Spinal cord (tissue), 4 donors: ENCODE results near the gene GUCD1. TPM values are rescaled to one million over a fixed set of nuclear protein-coding genes. Genes with fewer than 3 reads are reported as not detected.

Source experiments
- polyA plus RNA-seq, 2 donors: library from polyadenylated mRNA; unstranded; fragments of 120-200 nt; gene quantifications; one replicate each; pipeline ENCODE4 v1.2.1, GENCODE V29; 2013; ENCODE audit not compliant: insufficient read length in 2 of 2
- total RNA-seq, 2 donors: library from RNA; depleted of rRNA in 1 of 2; stranded (reverse); fragments of 120-200 nt in 1 of 2; fragments of >200 nt in 1 of 2; gene quantifications; one replicate each; pipeline versions ENCODE4 v1.2.3 to v1.2.4, GENCODE V29; 2013 to 2014

The GUCD1 gene
- total and polyA plus RNA-seq, 4 donors = 51.7 to 75.1 (median 58.0) TPM

Other genes with a start within 250 kb of the GUCD1 start
- gene ADORA2A, start 127.5 kb downstream of the GUCD1 start, total RNA-seq = 10 to 100 TPM in 1 of 2 donors, 1 to 10 TPM in 1; 9.6 to 18.8 TPM
- 10 to 100 TPM; 20.9 TPM for gene ADORA2A, start 127.5 kb downstream of the GUCD1 start, polyA plus RNA-seq
- 1 to 10 TPM in 1 of 2 donors, under 1 TPM in 1; 0.69 to 2.2 TPM for gene UPB1, start 59.8 kb downstream of the GUCD1 start, total RNA-seq
- 1 to 10 TPM in 1 of 2 donors, under 1 TPM in 1; 0.57 to 1.5 TPM for gene UPB1, start 59.8 kb downstream of the GUCD1 start, polyA plus RNA-seq
- gene SNRPD3, start 861 bp upstream of the GUCD1 start, total RNA-seq = 100 to 1,000 TPM; 129 TPM
- 100 to 1,000 TPM; 107 to 130 TPM for gene SNRPD3, start 861 bp upstream of the GUCD1 start, polyA plus RNA-seq
- gene LRRC75B, start 37.9 kb upstream of the GUCD1 start, total RNA-seq = 10 to 100 TPM in 1 of 2 donors, 1 to 10 TPM in 1; 6.3 to 24.8 TPM
- 10 to 100 TPM; 32.0 to 38.7 TPM for gene LRRC75B, start 37.9 kb upstream of the GUCD1 start, polyA plus RNA-seq
- gene GGT1, start 48.1 kb upstream of the GUCD1 start, total RNA-seq = 1 to 10 TPM; 2.3 to 4.4 TPM
- 1 to 10 TPM; 5.1 to 7.3 TPM for gene GGT1, start 48.1 kb upstream of the GUCD1 start, polyA plus RNA-seq
- gene PIWIL3, start 219.6 kb upstream of the GUCD1 start, total RNA-seq = under 1 TPM in 1 of 2 donors, not detected in 1; 0.10 TPM
- gene PIWIL3, start 219.6 kb upstream of the GUCD1 start, polyA plus RNA-seq = under 1 TPM in 1 of 2 donors, not detected in 1; 0.05 TPM